ENCODE measurements around the gene MBNL1. TPM values are rescaled to one million over a fixed set of nuclear protein-coding genes. Genes with fewer than 3 reads are reported as not detected.
"Not testable (repeated sequence)": the region's sequence is repeated elsewhere in the genome, so short reads cannot be mapped to it uniquely, and the experiment has no call there.

The MBNL1 gene
- total RNA-seq, 1 donor from 2014 or later = 210 TPM

- peak; percentile 49 for DNase-seq
Measured at GRCh38 chr3:152319831-152320617, 51.3 kb downstream of the MBNL1 start.

DNA sequence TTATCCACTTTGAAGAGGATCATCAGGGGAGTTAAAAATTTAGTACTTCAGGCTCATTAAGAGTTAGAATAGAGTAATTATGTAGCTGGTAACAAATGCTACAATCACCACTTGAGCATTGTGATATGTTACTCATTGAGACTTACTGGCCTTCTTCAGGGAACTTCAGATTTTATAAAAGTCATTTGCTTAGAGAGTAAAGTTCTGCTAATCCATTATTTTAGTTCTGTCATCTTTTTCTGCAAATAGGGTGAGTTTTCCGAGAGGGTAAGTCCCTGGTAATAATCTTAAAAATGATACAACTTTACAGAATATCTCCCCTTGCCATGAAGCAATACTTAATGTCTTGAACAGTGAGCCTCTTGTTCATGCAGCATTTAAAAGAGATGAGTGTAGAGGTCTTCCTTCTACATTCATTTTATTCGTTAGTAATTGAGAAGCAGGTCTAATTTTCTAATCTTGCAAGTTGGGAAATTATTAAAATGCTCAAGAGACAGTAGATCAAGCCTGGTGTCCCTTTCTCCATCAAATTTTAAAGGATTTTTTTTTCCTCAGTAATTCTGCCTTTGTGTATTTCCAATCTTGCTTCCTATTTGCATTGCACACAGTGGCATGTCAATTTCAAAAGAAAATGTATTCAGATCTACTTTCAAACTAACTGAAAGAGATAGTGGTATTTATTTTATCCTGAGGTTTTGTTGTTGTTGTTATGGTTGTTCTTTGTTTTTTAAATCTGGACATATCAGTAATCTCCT, 52.6 kb downstream of the MBNL1 start:
- no peak for DNase-seq

DNA sequence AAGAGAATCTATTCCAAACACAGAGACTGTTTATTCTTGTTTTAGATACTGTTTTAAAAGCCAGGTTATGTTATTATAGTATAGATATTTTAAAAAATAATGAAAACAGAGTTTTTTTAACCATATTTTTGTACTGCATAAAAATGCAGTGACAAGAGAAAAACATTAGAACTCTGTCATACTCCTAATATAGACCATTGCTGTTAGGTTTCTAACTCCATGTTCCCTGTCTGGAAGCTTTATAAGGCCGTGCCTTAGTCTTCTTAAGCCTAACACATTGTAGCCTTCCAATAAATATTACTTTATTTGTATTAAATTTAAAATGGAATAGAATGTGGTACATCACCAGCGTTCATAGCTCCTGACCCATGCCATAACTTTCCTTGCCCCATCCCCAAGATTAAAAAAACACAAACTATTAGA, 53.2 kb downstream of the MBNL1 start:
- DNase-seq = no peak

DNA sequence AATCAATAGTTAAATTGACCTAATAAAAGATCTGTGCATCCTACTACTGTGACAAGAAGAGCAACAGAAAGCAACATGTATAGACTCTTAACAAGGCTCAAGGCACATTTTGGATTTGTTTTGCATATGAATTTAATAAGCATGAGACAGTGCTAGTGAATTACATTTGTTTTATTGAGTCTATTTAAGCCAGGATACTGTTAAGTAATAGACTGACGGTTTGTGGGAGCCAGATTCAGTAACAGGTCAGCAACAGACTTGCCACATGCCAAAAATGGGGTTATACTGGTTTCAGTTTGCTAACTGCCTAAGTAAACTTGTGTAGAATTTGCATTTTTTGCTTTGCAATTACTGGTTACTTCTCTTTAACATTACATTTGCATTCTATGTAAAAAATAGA, 54.0 kb downstream of the MBNL1 start:
- no peak for DNase-seq

DNA sequence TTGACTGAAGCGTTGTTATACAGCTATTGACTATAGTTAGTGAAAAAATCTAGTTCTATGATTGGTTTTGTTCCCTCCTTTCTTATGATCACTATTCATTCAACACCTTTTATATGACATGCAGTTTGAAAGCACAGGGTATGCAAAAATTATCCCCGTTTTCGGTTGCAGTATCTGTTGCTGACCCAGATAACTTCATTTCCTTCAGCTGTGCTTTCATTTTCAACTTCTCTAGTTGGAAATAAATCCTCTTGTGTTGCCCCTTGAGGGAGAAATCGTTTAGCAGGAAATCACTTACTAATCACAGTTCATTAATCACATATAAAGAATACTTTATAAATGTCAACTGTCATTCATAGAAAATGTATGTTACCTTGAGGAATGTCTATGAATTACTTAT, 55.1 kb downstream of the MBNL1 start:
- DNase-seq = no peak

DNA sequence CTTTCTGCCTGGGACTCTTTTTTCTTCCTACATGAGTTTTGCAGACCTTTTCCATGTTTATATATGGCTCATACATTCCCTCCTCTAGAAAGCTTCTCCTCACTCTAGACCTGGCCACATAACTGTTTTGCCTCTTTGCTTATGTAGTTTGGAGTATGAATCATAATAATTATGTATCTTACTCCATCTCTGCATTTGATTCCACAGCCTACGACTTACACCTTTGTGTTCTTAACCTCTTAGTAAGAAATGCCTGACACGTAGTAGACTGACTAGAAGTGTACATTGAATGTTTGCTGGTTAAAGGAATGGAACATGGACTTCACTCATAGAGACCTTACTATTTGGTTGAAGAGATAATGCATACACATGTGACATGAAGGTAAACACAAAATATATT, 56.4 kb downstream of the MBNL1 start:
- DNase-seq = no peak

DNA sequence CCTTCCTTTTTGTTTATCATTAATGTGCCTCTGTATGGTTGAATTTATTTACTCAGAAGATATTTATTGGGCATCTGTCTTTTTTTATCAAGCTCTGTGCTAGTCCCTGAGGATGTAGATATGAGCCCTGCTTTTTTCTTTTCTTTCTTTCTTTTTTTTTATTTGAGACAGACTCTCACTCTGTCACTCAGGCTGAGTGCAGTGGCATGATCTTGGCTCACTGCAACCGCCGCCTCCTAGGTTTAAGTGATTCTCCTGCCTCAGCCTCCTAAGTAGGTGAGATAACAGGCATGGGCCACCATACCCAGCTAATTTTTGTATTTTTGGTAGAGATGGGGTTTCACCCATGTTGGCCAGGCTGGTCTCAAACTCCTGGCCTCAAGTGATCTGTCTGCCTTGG, 58.5 kb downstream of the MBNL1 start:
- no peak for DNase-seq

DNA sequence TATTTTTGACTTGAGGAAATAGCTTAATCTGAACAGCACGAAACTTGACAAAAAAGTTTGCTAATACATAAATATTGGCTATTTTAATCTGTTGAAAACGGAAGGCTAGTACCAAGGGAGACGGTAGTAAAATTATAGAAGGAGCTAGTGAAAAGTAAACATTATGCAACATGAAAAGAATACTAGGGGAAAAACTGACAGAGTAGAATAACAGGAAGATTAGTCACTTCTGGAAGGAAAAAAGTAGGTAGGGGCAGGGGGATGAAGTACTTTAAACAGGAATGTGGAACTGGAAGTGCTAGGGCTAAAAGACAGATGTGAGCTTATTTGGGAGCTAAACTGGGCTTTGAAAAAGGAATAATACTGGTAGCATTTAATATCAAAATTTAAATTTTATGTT, 60.1 kb downstream of the MBNL1 start:
- DNase-seq = peak; percentile 23

DNA sequence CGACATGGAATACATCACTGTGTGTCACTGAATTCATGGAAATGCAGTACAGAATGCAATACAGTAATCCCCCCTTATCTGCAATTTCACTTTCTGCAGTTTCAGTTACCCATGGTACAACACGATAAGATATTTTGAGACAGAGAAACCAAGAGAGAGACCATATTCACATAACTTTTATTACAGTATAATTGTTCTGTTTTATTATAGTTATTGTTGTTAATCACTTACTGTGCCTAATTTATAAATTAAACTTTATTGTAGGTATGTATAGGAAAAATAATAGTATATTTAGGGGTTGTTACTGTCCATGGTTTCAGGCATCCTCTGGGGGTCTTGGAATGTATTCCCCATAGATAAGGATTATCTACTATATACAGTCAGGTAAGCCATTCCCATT, 61.8 kb downstream of the MBNL1 start:
- DNase-seq = no peak

GRCh38 chr3:152331018-152331541, 62.4 kb downstream of the MBNL1 start:
- no peak for DNase-seq

DNA sequence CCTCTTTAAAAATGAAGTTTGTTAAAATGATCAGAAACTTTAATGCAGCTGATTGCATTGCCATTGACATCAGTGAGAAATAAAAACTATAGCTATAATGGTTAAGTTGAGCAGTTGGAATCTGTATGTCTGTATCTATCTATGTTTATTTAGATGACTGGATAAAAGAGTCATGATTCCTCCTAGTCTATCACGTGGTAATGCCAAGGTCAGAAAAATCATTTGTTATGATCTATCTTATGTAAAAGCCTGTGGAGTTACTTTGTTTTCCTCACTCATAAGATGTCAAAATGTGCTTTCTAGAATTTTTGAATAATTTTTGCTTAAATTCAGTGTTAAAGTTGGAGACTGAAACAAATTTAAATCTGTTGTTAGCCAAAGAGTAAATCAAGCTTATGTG, 63.3 kb downstream of the MBNL1 start:
- no peak for DNase-seq

DNA sequence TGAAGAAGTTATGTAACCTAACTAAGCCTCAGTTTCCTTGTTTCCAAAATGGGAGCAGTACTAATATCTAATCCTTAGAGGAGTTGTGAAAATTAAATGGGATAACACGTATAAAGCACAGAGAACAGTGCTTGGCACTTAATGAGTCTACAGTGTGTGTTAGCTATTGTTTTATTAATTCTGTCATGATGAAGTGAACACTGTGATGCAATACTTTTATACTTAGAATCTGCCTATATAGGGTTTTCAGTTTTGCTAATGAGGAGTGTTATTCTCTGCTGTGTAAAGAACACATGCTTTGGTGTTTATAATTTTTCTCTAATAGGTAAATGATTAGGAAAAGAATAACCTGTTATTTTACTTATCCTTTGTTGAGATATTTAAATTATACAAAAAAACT, 65.2 kb downstream of the MBNL1 start:
- no peak for DNase-seq

DNA sequence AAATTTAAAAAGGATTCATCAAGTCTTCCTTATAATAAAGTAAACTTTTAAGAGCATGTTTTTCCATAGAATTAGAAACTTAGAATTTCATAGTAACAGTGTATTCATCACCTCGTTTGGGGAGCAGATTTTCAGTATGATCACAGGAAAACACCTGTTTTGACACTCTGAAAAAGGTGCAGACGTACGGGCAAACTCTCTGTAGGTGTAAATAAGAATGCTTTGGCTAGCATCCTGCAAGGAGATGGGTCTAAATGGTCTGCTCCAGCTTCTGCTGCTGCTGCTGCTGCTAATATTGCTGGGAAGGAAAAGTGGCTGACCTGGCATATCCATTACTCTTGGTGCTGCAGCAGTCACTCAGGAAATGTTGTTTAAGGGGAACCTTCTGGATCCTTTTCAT, 66.0 kb downstream of the MBNL1 start:
- no peak for DNase-seq

GRCh38 chr3:152335273-152335672, 66.5 kb downstream of the MBNL1 start:
- DNase-seq = no peak

GRCh38 chr3:152337337-152337736, 68.6 kb downstream of the MBNL1 start:
- not testable (repeated sequence) for DNase-seq

- no peak for DNase-seq
Measured at GRCh38 chr3:152338159-152338720, 69.5 kb downstream of the MBNL1 start.

- no peak for DNase-seq
Measured at GRCh38 chr3:152339881-152340505, 71.3 kb downstream of the MBNL1 start.

- DNase-seq = no peak
Measured at GRCh38 chr3:152345233-152345632, 76.5 kb downstream of the MBNL1 start.

- no peak for DNase-seq
Measured at GRCh38 chr3:152346058-152346457, 77.3 kb downstream of the MBNL1 start.

DNA sequence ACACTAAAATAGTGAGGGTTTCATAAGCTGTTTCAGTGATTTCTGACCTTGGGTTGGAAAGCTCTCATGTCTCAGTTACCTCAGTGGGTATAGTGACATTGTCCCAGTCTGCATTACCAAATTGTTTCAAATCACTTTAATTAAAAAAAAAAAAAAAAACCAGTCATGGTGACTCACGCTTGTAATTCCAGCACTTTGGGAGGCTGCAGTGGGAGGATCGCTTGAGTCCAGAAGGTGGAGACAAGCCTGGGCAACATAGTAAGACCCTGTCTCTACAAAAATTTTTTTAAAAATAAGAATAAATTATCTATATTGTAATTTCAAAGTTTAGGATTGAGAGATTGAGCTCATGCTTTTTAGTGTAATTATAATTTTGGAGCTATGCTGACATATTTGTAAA, 78.0 kb downstream of the MBNL1 start:
- DNase-seq = no peak

- DNase-seq = no peak
Measured at GRCh38 chr3:152348436-152349177, 79.9 kb downstream of the MBNL1 start.

DNA sequence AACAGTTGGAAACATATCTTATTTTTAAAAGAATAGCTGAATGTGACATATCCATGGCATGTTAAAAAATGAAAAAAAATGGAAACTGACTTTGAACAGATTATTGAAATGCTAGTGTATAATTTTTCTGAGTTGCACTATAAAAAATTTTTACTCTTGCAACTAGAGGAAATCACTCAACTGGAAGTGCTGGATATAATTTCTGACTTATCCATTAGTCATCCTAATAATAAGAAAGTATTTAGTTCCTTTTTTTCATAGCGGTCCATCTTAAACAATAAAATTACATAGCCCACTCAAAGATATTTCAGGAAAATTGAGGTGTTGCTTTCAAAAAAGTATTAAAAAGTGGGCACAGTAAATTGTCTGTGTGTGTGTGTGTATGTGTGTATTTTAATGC, 80.7 kb downstream of the MBNL1 start:
- DNase-seq = no peak
